ENCODE results near the gene SHQ1. TPM values are rescaled to one million over a fixed set of nuclear protein-coding genes. Genes with fewer than 3 reads are reported as not detected.

SHQ1 gene
- total and polyA plus RNA-seq, 9 of the 15 experiments (the other 6 are each of a cell fraction or from before 2014, with no cell fraction given) = 9.2 to 25.0 (median 14.1) TPM

GRCh38 chr3:72839057-72839456 lies 9.2 kb downstream of the SHQ1 start (continued):
- TF ChIP-seq, protein P1, sequence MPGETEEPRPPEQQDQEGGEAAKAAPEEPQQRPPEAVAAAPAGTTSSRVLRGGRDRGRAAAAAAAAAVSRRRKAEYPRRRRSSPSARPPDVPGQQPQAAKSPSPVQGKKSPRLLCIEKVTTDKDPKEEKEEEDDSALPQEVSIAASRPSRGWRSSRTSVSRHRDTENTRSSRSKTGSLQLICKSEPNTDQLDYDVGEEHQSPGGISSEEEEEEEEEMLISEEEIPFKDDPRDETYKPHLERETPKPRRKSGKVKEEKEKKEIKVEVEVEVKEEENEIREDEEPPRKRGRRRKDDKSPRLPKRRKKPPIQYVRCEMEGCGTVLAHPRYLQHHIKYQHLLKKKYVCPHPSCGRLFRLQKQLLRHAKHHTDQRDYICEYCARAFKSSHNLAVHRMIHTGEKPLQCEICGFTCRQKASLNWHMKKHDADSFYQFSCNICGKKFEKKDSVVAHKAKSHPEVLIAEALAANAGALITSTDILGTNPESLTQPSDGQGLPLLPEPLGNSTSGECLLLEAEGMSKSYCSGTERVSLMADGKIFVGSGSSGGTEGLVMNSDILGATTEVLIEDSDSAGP (CRISPR knock-in tag; IDR thresholded peaks at IDR 0.05) = no peak
- TF ChIP-seq SIRT6 (IDR thresholded peaks at IDR 0.05; ENCODE audit: low read depth, low read length) (no peak), THRAP3 (IDR thresholded peaks at IDR 0.05; ENCODE audit: borderline replicate concordance) (no peak), ARID1B (IDR thresholded peaks at IDR 0.05) (peak; percentile 40; the same call in 1 of the 2 replicates), ZKSCAN1 (IDR thresholded peaks at IDR 0.05; ENCODE audit: low read depth, low read length) (no peak), GTF2F1 (IDR thresholded peaks at IDR 0.05; ENCODE audit: low read depth, low read length) (no peak), FOXP1 (CRISPR knock-in tag; IDR thresholded peaks at IDR 0.05) (no peak), ETV1 (tag; conservative IDR thresholded peaks at IDR 0.05; ENCODE audit: low read depth) (no peak), MAFK (IDR thresholded peaks at IDR 0.05; ENCODE audit: low read length) (no peak), CBX3 (IDR thresholded peaks at IDR 0.05; ENCODE audit: borderline replicate concordance in 1 of 2, low read length in 2 of 2) (no peak), TCF7L2 (IDR thresholded peaks at IDR 0.05; ENCODE audit: low read depth, low read length) (no peak), ZNF584 (CRISPR knock-in tag; IDR thresholded peaks at IDR 0.05; ENCODE audit: low read depth) (no peak), BRD4 (IDR thresholded peaks at IDR 0.05) (no peak), LCOR (CRISPR knock-in tag; IDR thresholded peaks at IDR 0.05) (peak; percentile 45; the same call in 1 of the 2 replicates), NFXL1 (CRISPR knock-in tag; IDR thresholded peaks at IDR 0.05) (no peak), ILK (tag; IDR thresholded peaks at IDR 0.05; ENCODE audit: borderline replicate concordance, low read depth) (no peak), NFE2 (IDR thresholded peaks at IDR 0.05; ENCODE audit: low read depth) (peak; percentile 38; the same call in 1 of the 2 replicates), SRSF1 (IDR thresholded peaks at IDR 0.05; ENCODE audit: low read depth, low read length) (no peak), ZNF431 (CRISPR knock-in tag; IDR thresholded peaks at IDR 0.05) (no peak)
- TF ChIP-seq, protein P2, sequence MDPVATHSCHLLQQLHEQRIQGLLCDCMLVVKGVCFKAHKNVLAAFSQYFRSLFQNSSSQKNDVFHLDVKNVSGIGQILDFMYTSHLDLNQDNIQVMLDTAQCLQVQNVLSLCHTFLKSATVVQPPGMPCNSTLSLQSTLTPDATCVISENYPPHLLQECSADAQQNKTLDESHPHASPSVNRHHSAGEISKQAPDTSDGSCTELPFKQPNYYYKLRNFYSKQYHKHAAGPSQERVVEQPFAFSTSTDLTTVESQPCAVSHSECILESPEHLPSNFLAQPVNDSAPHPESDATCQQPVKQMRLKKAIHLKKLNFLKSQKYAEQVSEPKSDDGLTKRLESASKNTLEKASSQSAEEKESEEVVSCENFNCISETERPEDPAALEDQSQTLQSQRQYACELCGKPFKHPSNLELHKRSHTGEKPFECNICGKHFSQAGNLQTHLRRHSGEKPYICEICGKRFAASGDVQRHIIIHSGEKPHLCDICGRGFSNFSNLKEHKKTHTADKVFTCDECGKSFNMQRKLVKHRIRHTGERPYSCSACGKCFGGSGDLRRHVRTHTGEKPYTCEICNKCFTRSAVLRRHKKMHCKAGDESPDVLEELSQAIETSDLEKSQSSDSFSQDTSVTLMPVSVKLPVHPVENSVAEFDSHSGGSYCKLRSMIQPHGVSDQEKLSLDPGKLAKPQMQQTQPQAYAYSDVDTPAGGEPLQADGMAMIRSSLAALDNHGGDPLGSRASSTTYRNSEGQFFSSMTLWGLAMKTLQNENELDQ (CRISPR knock-in tag; IDR thresholded peaks at IDR 0.05; ENCODE audit: borderline replicate concordance) = no peak
- TF ChIP-seq, protein P3, sequence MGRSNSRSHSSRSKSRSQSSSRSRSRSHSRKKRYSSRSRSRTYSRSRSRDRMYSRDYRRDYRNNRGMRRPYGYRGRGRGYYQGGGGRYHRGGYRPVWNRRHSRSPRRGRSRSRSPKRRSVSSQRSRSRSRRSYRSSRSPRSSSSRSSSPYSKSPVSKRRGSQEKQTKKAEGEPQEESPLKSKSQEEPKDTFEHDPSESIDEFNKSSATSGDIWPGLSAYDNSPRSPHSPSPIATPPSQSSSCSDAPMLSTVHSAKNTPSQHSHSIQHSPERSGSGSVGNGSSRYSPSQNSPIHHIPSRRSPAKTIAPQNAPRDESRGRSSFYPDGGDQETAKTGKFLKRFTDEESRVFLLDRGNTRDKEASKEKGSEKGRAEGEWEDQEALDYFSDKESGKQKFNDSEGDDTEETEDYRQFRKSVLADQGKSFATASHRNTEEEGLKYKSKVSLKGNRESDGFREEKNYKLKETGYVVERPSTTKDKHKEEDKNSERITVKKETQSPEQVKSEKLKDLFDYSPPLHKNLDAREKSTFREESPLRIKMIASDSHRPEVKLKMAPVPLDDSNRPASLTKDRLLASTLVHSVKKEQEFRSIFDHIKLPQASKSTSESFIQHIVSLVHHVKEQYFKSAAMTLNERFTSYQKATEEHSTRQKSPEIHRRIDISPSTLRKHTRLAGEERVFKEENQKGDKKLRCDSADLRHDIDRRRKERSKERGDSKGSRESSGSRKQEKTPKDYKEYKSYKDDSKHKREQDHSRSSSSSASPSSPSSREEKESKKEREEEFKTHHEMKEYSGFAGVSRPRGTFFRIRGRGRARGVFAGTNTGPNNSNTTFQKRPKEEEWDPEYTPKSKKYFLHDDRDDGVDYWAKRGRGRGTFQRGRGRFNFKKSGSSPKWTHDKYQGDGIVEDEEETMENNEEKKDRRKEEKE (IDR thresholded peaks at IDR 0.05; ENCODE audit: borderline replicate concordance in 1 of 2, control insufficient read depth in 1 of 2, low read depth in 2 of 2, low read length in 1 of 2) = no peak
